DND-41 (cell line): ENCODE measurements around the gene PTGS1.
"Not testable (repeated sequence)": the region's sequence is repeated elsewhere in the genome, so short reads cannot be mapped to it uniquely, and the experiment has no call there.

Source experiments
- EZH2 ChIP-seq: IDR thresholded peaks from 3 replicates; pipeline ENCODE4 v1.6.1; 2012; ENCODE audit warnings: borderline replicate concordance, low read depth, mild to moderate bottlenecking, moderate library complexity, low read length, inconsistent platforms; ENCODE audit not compliant: severe bottlenecking
- TF ChIP-seq, protein P1 (sequence below): IDR thresholded peaks from 2 replicates; pipeline ENCODE4 v1.5.1; 2012; ENCODE audit warnings: borderline replicate concordance, low read length, moderate library complexity, mild to moderate bottlenecking; ENCODE audit not compliant: poor library complexity, severe bottlenecking; ENCODE audit errors: extremely low read depth

DNA sequence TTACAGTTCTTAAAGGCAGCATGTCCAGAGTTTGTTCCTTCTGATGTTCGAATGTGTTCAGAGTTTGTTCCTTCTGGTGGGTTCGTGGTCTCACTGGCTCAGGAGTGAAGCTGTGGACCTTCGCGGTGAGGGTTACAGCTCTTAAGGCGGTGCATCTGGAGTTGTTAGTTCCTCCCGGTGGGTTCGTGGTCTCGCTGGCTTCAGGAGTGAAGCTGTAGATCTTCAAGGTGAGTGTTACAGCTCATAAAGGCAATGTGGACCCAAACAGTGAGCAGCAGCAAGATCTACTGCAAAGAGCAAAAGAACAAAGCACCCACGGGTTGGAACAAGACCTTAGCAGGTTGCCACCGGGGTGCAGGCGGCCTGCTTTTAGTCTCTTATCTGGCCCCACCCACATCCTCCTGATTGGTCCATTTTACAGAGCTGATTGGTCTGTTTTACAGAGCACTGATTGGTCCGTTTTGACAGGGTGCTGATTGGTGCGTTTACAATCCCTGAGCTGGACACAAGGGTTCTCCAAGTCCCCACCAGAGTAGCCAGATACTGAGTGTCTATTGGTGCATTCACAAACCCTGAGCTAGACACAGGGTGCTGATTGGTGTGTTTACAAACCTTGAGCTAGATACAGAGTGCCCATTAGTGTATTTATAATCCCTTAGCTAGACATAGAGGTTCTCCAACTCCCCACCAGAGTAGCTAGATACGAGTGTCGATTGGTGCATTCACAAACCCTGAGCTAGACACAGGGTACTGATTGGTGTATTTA is 34.7 kb downstream of the PTGS1 start:
- TF ChIP-seq, protein P1, sequence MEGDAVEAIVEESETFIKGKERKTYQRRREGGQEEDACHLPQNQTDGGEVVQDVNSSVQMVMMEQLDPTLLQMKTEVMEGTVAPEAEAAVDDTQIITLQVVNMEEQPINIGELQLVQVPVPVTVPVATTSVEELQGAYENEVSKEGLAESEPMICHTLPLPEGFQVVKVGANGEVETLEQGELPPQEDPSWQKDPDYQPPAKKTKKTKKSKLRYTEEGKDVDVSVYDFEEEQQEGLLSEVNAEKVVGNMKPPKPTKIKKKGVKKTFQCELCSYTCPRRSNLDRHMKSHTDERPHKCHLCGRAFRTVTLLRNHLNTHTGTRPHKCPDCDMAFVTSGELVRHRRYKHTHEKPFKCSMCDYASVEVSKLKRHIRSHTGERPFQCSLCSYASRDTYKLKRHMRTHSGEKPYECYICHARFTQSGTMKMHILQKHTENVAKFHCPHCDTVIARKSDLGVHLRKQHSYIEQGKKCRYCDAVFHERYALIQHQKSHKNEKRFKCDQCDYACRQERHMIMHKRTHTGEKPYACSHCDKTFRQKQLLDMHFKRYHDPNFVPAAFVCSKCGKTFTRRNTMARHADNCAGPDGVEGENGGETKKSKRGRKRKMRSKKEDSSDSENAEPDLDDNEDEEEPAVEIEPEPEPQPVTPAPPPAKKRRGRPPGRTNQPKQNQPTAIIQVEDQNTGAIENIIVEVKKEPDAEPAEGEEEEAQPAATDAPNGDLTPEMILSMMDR: not testable (repeated sequence)
- TF ChIP-seq EZH2: not testable (repeated sequence)
